GM10266 (cell line): Measurements from ENCODE around the gene ARL10.

Experiments used
- DNase-seq: peaks from one replicate; pipeline ENCODE4 v3.0.0; 2012; ENCODE audit errors: extremely low spot score
- CTCF ChIP-seq: IDR thresholded peaks from 2 replicates; pipeline ENCODE4 v1.5.1; 2012; ENCODE audit warnings: mild to moderate bottlenecking, low read depth; ENCODE audit not compliant: control insufficient read depth, insufficient read depth; ENCODE audit errors: missing control alignments

Gene ARL10

GRCh38 chr5:176384991-176385390, 19.7 kb downstream of the ARL10 start:
- no peak for TF ChIP-seq CTCF
- no peak for DNase-seq

GRCh38 chr5:176386491-176386890, 21.2 kb downstream of the ARL10 start:
- no peak for DNase-seq
- TF ChIP-seq CTCF: no peak

GRCh38 chr5:176387384-176387925, 22.2 kb downstream of the ARL10 start:
- TF ChIP-seq CTCF: no peak
- no peak for DNase-seq

- no peak for DNase-seq
- no peak for TF ChIP-seq CTCF
Observed at GRCh38 chr5:176388003-176388443, 22.7 kb downstream of the ARL10 start.

GRCh38 chr5:176388444-176389134, 23.3 kb downstream of the ARL10 start, which contains the start of the genes HIGD2A and NOP16:
HIGD2A (plus strand) TSS chr5:176388751; CDS start chr5:176388820, 69 bp downstream.
NOP16 (minus strand) TSS chr5:176388598; CDS start chr5:176388539, 59 bp downstream.
- TF ChIP-seq CTCF: no peak
- peak; percentile 94 for DNase-seq

GRCh38 chr5:176389135-176390123, 24.1 kb downstream of the ARL10 start:
- no peak for TF ChIP-seq CTCF
- DNase-seq: no peak
